Retina (tissue), 1 donor: ENCODE measurements around the gene DGCR6L.
"Not testable (repeated sequence)": the region's sequence is repeated elsewhere in the genome, so short reads cannot be mapped to it uniquely, and the experiment has no call there.

Experiments used
- DNase-seq: peaks from one replicate; pipeline ENCODE4 v3.0.0-alpha.2; 2016

The DGCR6L gene

DNA sequence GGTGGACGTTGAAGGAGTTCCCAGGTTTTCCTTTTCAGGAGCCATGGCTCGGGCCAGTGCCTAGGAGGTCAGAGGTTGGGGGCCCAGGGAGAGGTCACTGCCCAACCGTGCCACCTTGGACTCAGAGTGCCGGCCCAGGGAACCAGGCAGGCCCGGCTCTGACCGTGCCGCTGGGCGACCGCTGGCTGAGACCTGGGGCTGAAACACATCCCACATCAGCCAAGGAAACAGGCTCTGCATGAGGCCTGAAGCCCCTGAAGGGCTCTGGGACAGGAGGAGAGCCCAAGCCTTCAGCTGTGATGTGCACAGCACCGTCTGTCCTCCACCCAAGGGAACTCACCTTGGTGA is 29.8 kb downstream of the DGCR6L start:
- DNase-seq = no peak

DNA sequence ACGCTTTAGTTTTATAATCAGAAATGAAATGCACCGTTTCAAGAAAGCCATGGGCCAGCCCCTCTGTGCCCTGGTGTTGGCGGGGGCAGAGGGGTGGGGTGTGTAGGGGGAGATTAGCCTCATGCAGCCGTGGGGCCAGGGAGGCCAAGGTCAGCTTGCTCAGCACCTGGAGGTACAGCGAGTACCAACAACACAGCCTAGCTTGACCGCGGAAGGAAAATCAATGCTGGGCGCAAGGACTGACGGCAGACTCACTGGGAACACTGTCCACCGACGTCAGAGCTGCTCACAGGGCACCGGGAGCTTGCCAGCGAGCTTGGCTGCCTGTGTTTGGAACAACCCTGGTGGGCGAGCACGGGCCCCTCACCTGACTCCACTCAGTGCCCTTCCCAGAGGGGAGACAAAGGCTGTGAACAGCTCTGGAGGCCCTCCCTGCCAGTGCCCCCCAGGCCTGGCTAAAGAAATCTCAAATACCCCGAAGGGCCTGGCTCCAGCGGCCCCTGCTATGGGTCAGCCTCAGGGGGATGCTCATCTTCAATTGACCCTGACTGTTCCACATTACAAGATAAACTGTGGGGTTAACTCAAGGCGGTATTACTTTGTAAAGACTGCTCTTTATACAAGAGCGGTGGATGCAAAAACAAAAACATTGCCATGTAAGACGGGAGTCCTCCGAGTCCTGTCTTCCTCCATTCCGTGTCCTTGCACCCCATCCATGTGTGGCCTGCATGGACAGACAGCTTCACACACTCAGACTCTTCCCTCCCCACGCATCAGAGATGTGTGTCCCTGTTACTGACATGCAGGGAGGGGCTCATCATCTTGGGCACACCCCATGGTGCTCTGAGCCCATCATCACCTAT is 30.4 kb downstream of the DGCR6L start:
- DNase-seq = not testable (repeated sequence)

DNA sequence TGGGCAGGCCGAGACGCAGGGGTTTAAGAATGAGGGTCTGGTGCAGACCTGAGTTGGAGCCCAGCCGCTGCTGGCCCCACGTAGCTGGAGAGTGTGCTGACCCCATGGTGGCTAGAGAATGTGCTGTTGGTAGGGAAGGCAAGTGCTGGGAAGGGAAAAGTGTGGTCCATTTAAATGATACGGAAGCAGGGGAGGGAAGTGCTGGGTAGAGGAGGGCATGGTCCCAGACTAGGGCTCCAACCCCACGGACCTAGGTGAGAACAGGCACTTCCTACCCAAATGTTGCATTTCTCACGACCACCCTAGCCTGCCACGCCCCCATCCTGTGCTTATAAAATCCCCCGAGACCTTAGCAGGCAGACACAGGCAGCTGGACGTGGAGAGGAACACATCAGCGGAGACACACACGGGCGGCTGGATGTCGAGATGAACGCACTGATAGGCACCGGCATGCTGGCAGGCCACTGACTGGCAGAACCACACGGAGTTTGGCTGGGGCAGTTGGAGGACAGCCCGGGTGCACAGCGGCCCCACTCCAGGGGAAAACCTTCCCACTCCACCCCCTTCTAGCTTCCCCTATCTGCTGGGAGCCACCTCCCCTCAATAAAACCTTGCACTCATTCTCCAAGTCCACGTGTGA is 33.0 kb downstream of the DGCR6L start:
- not testable (repeated sequence) for DNase-seq

DNA sequence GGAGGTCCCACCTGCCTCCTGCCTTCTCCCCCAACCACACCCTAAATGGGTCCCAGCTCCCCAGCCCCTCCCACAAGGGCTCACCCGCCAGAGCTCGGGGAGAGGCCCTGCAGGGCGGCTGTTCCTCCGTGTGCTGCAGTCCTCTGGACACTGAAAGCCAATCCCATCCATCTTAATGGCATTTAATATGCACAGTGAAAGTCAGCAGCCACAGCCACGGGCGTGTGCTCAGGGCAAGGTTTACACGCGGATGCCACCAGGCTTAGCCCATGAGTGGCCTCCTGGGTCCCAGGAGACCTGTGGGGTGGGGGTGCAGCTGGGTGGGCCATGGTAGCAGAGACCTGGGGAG is 33.6 kb downstream of the DGCR6L start:
- DNase-seq = not testable (repeated sequence)

DNA sequence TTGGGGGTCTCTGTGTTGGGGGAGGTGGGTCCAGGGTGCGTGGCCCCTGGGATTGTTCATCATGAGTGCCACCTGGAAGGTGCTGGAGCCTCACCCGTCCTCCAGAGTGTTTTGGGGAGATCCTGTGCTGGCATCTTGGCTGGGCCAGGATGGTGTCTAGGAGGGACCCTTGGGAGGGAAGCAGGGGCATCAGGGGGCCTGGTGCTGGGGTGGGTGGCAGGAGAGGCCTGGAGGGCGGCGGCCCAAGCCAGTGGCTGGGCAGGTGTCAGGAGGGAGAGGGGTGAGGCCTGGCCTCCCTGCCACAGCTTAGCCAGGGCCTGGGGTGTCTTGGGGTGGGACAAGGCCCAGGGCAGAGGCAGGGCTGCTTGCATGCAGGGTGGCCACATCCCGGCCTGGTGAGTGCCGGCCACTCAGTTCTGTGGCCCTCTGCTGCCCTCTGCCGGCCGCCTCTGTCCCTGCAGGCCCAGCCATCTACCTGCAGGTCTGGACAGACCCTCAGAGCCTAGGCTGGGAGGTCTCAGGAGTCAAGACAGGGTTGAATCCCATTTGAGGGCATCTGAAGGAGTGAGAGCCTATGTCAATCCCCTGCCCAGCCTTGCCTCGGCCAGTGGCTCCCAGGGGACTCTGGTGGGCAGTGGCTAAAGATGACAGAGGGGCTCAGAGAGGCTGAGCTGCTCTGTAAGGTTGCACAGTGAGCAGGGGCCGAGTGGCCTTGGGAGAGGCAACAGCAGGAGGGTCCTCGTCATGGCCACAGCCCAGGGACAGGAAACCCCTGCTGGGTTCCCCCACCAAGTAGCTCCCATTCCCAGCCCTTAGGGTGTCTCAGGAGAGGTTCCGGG is 34.2 kb downstream of the DGCR6L start:
- peak; percentile 88 for DNase-seq

DNA sequence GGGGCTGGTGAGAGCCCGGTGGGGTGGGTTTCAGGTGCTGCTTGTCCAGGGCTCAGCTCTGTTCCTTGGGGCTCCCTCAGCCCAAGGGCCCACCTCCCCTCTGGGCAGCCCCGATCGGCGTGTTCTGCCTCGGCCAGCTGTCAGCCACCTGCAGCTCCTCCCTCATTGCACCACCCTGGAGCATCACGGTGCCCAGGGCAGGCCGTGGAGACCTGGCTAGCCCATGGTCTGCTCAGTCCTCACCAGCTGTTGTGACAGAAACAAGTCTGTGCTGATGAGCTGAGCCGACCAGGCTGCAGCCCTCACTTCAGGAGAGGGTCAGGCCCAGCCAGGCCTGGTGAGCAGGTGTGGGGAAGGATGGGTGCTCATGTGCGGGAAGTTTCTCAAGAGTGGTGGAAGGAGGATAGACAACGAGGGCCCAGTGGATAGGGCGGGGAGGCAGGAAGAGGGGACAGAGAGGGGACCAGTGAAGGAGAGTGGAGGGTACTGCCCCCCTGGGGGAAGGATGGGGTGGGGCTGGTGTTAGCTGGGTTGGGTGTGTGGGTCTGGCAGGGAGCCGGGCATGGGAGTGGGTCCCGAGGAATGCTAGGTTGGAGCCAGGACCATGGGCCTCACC is 35.3 kb downstream of the DGCR6L start:
- DNase-seq = peak; percentile 24

DNA sequence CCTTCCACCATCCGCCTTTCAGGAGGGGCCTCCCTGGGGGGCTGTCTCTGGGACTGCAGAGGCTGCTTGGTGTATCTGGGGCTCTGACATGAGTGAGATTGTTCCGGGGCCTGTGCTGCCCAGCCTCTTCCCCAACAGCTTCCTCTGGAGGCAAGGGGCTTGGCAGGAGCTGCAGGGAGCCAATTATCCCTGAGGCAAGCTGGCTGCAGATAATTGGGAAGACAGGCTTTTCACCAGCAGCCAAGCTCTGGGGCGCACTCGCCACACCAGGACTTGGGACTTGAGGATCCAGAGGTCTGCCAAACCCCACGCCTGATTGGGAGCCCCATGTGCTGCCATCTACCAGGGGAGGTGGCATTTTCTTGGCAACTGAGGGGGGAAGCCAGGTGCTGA is 36.2 kb downstream of the DGCR6L start:
- peak; percentile 76 for DNase-seq

DNA sequence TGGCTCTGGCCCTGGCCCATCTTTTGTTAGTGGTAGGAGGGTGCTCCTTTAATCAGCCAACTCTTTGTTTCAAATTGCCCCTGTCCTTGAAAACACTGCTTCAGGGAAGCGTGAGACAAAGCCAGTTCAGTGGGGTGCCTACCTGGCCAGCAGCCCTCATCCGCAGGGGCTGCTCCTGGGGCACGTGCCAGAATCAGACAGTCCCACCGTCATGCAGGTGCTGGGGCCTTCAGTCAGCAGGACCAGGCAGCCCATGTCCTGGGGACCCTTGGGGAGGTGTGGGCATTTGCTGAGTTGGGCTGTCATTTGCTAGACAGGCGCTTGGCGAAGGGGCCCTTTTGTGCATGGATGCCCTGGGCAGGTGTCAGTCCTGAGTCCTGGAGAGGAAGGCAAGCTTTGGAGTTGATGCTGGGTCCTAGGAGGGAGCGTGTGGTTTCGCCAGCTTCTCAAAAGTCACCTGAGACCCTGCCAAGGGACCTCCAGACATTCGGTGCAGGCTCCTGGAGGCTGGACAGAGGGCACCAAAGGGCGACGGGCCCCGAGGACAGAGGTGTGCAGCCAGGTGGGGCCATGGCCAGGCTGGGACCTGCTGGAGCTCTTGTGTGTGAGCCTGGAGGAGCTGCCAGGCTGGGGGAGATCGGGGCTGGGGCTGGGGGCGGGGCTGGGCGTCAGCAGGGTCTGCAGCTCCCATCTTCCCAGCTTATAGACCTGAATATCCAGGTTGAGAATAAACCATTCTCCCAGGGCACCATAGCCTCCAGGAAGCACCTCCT is 36.8 kb downstream of the DGCR6L start:
- no peak for DNase-seq

DNA sequence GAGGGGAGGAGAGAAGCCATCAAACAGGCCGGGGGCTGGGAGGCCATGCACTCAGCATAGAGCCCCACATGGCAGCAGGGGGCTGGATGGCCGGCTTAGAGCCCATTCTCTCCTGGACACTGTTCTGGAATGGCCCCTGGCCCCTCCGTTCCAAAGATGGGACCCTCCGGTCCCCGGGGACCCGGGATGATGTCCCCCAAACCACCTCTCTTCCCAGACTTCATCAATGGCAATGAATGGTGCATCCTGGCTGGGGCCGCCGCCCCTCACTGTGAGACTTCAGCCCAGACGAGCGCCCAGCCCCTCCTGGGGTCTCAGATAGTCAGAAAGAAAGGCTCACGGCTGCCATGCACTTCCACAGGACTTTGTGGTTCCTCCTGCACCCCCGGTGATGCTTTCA is 38.0 kb downstream of the DGCR6L start:
- DNase-seq = no peak

DNA sequence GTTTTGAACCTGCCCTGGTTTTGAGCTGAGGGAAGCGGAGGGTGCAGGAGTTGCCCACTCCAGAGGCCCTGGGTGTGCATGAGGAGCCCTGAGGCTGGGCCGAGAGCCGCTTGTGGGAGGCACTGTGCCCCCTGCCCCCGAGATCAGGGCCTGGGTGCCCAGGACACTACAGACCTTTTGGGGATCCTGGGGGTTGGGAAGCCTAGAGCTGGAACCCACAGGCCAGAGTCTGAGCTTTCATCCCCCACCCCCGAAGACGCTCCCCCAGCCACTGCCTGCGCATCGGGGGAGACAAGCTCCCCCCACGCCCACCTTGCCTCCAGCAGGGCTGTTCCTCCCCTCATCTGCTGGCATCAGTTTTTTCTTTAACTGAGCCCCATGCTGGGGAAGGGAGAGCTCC is 38.4 kb downstream of the DGCR6L start:
- not testable (repeated sequence) for DNase-seq

DNA sequence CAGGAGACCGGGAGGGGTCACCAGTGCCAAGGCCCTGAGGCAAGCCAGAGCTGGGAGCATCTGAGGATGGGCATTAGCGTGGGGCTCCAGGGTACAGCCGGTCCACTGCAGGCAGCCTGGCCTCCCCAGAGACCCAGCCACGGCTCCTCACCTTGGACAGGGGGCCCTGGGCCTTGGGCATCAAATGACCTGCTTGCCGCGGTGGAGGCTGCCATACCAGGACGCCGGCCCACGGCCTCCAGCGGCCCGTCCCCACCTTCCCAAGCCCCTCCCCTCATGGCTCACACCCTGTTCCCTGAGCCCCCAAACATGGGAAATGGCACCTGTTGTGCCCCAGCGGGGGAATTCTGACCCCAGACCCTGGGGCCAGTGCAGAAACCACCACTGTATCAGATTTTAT is 39.0 kb downstream of the DGCR6L start:
- no peak for DNase-seq

DNA sequence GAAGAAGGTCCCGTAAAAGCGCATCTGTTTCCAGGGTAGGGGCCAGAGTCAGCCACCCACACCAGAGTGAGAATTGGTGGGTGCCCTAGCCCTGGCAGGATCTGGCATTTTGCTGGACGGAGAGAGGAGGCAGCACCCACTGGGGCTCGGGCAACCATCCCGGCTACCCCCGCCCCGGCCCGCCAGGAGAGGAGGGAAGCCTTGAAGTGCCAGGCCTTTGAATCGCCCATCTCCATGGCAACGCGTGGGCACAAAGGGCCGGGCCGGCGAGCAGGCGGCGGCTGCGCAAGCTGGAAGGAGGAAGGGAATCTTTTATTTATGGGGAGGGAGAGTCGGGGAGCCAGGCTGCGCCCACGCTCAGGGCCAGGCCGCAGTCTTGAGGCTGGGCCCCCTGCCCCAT is 39.7 kb downstream of the DGCR6L start:
- DNase-seq = not testable (repeated sequence)

DNA sequence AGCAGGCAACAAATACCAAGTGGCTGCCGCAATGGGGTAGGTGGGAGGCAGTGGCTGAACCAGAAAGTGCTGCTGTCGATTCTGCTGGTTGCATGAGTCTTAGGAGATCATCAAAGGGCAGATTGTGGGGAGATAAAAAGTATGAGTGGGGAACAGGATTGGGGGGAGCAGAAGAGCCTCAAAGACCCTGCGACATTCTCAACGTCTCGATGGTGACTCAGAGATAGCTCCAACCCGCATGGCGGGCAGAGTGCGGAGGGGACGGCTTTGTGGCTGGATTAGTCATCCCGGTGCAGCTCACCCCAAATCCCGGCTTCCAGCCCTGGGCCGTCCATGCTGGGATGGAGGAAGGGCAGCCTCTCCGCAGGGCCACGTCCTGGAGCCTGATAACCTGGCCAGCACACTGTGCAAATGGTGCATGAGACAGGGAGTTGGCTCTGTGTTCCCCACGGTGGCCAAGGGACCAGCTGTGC is 40.2 kb downstream of the DGCR6L start:
- no peak for DNase-seq

DNA sequence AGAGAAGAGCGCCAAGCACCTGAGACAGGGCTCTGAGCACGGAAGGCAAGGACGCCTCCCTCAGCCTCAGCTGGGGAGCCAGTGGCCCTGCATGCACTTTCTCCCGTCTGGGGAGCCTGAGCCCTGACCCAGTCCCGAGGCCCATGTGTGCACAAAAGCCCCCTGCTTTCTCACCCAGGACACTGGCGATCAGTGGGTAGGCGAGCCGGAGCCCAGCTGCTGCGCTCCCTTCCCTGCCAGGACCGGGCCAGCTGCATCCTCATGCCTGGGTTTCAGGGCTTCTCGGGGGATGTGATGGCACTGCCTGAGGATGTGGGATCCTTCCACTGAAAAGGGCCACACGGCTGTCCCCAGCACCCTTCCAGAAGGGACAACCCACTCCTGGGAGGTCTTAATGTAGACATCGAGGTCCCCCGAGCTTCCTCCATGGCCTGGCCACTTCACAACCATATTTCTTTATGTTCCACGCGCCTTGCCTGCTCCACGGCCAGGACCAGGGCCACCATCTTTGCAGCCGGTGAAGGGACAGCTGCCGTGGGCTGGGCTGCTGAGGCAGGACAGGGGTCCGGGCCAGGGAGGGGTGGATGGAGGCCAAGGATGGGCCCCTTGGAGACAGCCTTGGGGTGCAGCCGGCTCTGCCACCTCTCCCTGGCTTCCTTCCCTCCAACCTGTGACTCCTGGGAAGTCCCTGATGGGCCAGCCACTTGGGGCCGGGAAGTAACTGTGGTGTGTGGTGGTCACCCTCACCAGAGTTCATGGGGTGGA is 41.0 kb downstream of the DGCR6L start:
- not testable (repeated sequence) for DNase-seq

DNA sequence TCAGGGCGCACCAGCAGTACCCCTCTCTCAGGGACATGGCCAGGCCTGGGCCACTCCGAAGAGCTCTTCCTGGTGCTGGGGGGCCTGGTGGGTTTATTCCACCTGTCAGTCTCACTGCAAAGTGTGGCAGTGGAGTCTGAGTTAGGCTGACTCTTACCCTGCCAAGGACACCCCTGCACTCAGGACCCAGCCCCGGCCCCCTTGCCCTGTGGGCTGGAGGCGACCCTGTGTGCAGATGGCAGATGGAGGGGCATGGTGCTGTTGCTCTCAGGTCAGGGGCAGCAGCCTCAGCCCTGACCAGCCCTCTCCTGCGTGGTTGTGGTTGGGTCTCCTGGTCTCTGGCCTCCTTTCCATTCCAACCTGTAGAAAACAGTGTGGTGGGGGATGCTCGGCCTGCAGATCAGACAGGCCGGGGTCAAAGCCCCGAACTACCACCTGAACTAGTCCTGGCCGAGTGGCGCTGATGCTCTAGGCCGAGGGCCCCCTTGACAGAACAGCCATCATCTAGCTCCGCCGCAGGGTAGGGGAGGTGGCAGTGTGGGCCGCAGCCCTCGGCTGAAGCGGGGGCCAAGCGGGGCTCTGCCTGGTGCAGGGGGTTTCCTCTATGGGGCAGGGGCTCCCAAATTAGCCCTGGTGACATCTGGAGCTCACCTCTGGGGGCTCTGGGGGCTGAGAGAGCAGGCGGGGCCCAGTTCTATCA is 41.8 kb downstream of the DGCR6L start:
- DNase-seq = not testable (repeated sequence)

DNA sequence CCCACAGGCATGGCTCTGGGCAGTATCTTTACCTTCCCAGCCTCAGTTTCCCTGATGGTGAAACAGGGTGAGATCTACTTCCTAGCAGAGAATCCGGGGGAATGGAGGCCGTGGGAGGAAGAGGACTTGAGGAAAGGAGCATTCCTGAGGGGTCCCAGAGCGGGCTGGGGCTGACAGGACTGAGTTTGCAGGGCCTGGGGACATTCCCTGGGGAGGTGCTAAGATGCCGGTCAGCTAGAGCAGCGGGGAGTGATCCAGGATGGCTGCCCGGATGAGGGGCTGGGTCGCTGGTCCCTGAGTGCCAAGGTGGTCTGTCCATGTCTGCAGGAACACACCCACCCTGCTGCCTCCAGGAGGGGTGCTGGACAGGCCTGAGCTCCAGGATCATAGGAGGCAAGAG is 43.4 kb downstream of the DGCR6L start:
- DNase-seq = no peak

DNA sequence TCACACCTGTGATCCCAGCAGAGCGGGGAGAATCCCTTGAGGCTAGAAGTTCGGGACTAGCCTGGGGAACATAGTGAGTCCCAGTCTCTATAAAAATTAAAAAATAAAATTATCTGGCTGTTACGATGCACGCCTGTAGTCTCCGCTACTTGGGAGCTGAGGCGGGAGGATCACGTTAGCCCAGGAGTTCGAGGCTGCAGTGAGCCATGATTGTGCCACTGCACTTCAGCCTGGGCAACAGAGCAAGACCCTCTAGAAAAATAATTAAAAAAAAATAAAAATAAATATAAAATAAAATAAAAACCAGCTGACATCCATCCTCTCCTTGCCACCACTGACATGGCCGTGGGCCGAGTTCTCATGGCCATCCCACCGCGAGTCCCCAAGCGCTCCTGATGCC is 44.0 kb downstream of the DGCR6L start:
- DNase-seq = no peak

DNA sequence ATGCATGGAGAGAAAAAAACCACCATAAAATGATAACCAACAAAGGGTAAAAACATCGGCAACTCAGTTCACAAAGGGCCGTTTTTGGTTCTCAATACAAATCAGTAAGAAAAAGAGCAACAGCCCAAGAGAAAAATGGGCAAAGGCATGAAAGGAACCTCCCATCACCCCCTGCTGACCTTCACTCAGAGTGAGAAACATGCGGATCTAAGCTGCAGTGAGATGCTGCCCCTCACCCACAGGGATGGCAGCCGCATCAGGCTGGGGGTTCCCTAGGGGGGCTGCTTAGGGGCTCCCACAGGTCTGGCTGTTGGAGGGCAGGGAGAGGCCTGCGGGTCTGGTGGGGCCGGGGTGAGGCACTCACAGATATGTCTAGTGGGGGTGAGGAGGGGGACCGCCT is 44.5 kb downstream of the DGCR6L start:
- not testable (repeated sequence) for DNase-seq

DNA sequence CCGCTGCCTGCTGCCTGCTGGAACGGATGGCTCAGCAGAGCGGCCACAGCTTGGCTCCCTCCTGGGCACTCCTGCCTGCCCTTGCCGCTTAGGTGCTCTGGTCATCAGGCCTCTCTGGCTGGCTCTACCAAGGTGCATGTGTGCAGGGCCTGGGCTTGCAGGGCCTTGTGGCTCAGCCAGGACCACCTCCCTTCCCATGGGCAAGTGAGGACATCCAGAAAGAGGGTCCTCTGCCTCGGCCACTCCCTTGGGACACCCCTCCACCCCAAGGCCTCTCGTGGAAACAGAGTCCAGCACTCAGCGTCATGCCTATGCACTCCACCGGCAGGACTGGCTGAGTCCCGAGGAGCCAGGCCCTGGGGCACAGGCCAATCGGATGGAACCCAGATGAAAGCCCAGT is 45.5 kb downstream of the DGCR6L start:
- not testable (repeated sequence) for DNase-seq

DNA sequence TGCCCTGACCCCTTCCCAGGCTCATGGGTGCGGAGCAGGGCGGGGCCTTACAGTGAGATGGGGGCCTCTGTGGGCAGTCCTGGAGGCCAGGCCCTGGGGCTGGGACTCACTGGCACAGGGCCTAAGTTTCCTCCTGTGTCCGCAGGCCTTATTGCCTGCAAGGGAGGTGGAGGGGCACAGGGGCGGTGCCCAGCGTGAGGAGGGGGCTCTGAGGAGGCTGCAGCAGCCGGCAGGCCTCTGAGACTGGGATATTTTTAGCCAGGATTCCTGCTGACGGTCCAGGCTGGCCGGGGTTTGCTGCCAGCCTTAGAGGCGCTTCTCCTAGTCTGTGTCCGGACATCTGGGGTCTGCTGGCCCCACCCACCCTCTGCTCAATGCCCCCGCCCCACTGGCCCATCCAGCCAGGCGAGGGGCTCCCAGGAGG is 46.1 kb downstream of the DGCR6L start:
- peak; percentile 44 for DNase-seq

DNA sequence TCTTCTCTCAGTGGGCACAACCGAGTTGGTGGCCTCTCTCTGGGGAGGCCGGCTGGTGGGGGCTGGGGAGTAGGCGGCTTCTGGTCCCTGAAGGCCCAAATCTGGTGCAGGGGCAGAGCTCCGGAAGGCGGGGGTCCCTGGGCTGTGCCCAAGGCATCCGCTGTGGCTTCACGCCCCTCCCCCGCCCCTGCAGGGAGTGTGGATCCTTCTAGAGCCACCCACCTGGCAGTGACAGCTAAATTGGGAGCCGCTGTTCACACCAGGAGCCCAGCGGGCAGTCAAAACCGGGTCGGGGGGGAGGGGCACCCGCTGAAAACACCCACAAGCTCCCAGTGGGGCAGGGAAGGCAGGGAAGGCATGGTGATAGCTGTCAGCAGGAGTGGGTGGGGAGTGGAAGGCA is 47.2 kb downstream of the DGCR6L start:
- DNase-seq = no peak
